Activated CD8-positive, alpha-beta memory T cell treated with anti-CD3 and anti-CD28 coated beads for 4 hours (primary cell): ENCODE data around the gene SSMEM1.
"Not testable (repeated sequence)": the region's sequence is repeated elsewhere in the genome, so short reads cannot be mapped to it uniquely, and the experiment has no call there.

Experiments
- DNase-seq, 2 donors: peaks; one replicate each; pipeline ENCODE4 v3.0.0-alpha.2; 2020; ENCODE audit warnings: low read depth in 2 of 2

SSMEM1 gene

DNA sequence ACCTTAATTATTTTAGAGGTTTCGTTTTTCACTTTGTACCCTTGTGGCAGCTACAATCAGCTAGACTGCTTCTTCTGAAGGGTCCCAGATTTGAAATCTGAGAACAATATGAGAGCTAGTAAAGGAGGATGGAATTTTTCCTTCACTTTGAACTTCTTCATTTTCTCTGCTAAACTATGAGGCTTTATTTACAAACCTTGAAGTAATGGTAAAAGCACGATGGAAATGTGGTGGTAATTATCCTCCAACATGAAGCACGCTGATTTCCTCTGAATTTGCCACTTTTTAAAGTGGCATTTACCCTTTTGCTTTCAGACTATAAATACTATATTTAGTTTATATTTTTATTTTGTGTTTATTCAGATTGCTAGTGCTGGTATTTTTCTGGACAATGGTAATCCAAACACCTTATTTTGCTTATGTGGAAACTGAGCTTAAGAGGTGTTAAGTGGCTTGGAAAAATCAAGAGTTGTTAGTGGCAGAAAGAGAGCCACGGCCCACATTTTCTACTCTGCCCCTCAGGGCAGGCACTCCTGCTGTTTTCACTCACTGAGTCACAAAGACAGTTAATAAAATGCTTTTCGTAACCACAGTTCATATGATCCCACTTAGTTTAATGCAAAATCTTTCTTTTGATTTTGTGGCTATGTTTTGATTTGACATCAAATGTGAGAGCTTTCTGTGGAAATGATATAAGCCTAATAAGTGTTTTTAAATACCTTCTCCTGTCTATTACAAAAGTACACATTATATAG, 2.7 kb downstream of the SSMEM1 start:
- no peak for DNase-seq

DNA sequence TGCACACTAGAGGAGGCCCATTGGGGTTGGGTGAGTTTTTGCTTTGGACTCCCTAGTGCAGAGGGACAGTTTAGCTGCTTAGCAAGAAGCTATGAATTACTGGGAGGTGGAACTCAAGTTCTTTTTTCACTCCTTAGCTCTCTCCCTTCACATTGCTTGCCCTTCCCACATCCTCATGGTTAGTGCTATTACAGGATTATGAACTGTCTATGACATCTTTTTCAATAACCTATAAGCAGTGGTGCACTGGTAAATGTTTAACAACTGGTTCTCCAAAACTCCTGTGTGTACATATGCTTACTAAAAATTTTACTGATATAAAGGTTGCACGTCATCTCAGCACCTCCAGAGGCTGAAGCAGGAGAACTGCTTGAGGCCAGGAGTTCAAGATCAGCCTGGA, 6.2 kb downstream of the SSMEM1 start:
- DNase-seq, result no peak

DNA sequence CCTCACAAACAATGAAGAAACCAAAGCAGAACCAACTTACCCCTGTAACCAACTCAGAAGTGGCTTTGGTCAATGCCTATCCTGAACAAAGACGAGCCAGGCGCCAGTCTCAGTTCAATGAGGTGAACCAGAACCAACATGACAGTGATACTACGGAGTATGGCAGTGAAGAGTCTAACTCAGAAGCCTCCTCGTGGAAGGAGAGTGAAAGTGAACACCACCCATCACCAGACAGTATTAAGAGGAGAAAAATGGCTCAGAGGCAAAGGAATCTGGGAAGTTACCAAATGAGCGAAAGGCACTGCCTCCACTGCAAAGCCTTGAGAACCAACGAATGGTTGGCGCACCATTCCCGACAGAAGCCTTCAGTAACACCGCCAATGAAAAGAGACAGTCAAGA, 8.4 kb downstream of the SSMEM1 start:
- no peak for DNase-seq

DNA sequence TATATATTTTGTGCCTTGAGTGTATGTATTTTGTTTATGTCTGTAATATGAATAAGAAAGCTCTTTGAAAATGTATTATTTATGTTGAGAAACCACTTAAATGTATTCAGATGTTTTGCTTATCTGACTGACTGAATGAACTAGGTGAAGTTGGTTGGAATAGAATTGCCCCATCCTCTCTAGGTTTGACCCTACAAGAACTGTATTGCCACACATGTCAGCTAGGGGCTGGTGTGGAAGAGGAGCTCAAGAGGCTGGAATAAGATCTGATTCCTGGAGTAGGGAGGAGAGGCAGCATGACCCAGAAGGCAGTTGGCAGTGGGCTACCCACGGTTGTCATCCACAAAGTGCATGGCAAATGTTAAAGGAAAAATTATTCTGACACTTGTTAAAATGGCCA, 9.1 kb downstream of the SSMEM1 start:
- DNase-seq, result no peak

DNA sequence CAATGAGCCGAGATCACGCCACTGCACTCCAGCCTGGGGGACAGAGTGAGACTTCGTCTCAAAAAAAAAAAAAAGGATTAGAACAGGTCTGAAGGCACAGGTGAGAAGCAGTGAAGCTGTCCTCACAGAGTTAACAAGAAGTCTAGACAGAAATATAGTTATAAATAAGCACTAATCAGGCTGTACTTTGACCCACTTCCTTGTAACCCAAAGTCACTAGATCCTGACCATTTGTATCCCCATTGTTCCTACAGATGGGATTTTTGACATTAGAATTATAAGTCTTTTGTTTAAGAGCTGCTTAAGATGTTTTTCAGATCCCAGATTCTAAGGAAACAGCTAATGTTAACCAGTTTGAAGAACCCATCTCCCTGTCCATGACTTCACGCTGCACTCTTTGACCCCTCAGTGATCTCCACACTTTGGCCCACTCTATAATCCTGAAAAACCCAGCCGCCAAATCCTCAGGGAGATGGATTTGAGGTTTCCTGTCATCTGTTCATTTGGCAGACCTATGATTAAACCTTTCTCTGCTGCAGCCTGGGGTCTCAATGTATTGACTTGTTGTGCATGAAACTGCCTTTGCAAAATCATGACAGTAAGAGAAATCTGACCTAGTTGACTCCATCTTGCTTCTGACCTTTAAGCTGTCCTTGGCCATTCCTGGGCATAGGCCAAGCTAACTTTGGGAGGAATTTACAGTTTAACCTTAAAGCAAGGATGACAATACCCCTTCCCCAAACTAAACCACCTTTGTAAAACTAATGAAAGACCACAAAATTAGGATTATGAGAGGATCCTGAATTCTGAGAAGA, 11.4 kb downstream of the SSMEM1 start:
- DNase-seq, result no peak

DNA sequence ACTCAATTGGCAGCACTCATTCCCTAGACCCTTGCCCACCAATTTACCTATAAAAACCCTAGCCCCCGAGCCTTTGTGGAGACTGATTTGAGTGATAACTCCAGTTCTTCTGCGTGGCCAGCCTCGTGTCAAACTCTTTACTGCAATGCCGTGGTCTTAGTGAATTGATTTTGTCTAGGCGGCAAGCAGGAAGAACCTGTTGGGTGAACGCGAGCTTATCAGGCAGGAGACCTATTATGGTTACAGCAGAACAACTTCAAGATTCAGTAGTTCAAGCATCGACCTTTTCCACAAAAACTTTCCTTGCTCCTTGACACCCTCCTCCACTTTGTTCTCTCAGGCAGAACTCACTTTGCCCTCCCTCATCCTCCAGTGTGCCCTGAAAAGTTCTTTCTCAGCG, 12.2 kb downstream of the SSMEM1 start:
- DNase-seq, result no peak

DNA sequence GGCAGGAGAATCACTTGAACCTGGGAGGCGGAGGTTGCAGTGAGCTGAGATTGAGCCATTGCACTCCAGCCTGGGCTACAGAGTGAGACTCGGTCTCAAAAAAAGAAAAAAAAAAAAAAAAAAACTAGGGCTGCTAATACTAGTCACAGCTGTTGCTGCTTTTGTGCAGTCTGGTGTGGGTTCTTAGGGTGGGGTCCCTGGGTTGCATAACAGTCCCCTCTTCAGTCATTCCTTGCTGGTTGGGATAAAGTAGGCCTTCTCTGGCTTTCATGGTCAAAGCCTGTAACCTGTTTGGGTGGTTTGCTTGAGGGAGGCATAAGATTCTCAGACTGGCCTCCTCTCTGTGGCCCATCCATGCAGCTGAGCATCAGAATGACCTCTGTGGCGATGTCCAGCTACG, 14.1 kb downstream of the SSMEM1 start:
- no peak for DNase-seq

DNA sequence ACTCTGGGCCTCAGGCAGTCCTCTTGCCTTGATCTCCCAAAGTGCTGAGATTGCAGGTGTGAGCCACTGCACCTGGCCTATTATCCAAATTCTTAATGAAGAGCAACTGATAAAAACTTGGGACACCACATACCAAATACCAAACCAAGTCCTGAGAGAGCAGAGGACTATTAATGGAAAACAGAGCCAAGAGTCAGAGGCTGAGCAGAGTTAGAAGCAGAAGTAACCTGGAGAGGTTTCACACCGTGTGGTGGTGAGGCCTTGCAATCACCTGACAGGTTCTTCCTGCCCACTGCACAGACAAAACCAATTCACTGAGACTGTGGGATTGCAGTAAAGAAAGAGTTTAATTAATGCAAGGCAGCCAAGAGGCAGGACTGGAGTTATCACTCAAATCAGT, 16.0 kb downstream of the SSMEM1 start:
- DNase-seq, result no peak

DNA sequence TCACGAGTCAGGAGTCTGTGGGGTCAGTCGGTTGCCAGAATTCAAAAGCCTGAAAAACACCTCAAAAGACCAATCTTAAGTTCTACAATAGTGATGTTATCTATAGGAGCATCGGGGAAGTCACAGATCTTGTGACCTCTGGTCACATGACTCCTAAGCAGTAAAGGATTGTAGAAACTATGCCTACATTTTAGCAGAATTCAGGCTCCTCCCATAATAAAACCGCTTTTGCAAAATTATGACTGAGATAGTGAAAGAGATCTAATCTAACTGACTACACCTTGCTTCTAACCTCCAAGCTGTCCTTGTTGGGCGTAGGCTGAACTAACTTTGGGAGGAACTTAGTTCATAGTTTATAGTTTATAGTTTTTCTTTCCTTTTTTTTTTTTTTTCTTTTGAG, 16.6 kb downstream of the SSMEM1 start:
- DNase-seq, result no peak

DNA sequence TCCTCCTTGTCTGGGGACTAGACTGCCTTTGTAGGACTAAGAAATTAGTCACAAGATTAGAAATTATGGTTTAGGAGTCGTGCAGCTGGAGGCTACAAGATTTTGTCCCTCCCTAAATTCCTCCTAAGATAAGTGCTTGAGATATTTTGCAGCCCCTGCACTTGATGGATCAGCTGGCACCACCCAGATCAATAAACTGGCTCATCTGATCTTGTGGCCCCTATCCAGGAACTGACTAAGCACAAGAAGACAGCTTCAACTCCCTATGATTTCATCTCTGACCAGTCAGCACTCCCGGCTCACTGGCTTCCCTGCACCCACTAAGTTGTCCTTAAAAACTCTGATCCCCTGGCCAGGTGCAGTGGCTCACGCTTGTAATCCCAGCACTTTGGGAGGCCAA, 17.3 kb downstream of the SSMEM1 start:
- not testable (repeated sequence) for DNase-seq

DNA sequence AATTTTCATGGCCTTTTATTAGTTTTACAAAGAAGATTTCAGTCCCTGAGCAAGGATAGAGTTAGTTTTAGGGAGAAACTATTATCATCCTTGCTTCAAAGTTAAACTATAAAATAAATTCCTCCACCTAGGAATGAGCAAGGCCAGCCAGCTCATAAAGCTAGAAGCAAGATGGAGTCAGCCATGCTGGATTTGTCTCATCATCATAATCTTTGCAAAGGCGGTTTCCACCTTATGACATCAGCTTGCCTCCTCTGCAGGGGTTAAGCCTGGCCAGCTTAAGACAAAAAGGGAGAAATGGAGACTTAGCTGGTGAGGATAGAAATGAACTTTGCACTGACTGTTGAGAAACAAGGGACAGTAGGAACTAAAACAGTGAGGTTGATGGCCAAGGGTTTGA, 18.7 kb downstream of the SSMEM1 start:
- DNase-seq, result no peak

DNA sequence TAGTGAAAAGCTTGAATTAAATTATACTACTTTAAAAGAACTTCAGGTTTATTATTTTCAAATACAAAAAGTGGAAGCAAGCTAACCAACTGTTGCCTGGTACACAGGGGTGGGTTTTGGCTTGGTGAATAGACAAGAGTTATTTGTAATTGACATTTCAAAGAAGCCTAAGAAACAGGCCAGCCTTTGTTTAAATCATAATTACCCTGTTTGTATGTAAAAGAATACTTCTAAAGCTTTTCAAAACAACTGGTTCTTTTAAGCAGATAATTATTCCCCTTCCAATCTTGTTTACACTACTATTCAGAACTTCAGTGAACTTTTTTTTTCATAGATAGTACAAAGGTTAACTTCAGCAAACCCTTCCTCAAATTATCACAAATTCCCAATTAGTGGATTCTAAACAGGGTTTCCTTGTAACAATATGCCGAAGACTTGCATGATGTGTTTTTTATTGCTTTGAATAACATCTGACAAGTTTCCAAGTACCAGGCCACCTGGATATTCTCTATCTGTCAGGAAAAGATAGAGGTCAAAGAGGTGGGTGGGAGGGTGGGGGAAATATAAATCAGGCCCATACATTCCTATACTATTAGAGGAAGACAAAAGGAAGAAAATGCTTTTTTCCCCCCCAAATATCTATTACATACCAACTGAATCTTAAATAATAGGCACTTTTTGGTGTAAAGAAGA, 20.4 kb downstream of the SSMEM1 start:
- DNase-seq, result no peak

DNA sequence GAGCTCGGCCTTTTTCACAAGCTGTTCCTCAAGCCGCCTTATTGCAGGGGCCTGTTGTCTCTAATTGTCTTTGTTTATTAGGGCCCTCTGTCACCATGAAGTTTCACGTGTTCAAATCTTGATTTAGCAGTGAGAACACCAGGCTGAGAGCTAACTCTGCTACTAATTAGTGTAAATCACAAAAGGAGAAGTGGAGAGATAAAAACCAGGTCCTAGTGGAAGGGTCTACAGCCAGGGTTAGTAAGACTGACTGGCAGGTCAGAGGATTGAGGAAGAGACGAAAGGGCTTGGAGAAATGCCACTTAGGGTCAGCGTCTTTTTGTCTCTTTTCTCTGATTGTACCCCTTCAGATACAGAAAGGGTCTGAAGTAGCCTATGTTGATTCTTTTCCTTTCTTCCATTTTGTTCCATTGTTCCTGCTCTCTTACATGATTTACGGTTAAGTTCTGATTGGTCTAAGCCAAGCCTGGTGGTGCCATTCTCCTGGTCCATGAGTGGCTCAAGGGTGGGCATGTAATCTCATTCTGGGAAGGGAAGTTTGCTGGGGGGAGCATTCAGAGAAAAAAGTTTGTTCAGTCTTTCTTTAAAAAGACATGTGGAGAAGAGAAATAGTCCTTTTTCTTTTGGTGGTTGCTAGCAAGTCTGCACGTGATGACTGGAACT, 21.3 kb downstream of the SSMEM1 start:
- DNase-seq, result no peak

DNA sequence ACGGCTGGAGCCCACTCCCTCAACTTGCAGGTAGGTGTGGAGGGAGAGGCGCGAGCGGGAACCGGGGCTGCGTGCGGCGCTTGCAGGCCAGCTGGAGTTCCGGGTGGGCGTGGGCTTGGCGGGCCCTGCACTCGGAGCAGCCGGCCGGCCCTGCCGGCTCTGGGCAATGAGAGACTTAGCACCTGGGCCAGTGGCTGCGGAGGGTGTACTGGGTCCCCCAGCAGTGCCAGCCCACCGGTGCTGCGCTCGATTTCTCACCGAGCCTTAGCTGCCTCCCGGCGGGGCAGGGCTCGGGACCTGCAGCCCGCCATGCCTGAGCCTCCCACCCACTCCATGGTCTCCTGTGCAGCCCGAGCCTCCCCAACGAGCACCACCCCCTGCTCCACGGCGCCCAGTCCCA, 22.3 kb downstream of the SSMEM1 start:
- not testable (repeated sequence) for DNase-seq

DNA sequence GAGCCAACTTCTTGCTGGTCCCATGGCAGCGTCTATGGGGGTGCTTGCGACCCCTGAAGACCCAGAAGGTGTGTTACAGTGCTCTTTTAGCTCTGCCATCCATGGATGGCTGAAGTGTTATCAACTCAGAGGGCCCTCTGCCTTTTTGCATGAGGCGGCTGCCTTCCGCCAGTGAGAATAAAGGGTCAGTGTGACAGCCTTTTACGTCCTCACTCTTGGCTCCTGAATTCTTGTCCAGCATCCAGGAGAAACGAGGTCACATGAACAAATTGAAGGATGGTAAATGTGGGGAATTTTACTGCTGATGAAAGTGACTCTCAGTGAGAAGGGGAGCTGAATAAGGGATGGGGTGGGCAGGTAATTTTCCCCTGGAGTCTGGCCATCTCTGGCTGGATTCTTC, 24.1 kb downstream of the SSMEM1 start:
- no peak for DNase-seq

DNA sequence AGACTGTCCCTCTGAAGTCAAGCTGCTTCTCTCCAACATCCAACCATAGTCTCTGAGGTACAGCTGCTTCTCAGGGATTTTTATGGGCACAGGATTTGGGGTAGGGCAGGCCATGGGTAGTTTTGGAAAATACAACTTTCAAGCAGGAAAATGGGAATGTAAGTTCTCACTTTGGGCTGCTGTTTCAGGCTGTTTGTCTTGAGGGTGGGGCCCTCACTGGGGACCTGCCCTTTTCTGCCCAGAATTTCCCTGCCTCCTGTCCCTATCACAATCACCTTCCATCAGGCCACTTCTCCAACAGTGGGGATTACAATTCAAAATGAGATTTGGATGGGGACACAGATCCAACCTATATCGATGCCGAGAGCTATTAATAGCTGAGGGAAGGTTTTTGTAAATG, 24.5 kb downstream of the SSMEM1 start:
- no peak for DNase-seq

DNA sequence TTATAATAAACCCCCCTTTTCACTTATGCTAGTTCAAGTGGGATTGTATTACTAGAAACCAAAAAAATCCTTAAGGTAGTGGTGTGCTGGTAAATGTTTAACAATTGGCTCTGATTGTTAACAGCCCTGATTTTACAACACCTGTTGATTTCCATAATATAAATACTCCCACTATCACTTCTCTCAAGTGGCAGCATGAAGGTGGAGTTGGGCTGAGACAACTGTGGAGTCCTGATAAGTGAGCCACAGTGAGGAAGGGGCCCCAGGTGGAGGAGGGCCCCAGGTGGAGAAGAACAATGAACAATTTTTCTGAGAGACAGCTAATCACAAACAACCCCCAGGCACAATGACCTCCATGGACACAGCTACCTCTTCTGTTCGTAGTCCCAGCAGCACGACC, 26.4 kb downstream of the SSMEM1 start:
- DNase-seq, result no peak

DNA sequence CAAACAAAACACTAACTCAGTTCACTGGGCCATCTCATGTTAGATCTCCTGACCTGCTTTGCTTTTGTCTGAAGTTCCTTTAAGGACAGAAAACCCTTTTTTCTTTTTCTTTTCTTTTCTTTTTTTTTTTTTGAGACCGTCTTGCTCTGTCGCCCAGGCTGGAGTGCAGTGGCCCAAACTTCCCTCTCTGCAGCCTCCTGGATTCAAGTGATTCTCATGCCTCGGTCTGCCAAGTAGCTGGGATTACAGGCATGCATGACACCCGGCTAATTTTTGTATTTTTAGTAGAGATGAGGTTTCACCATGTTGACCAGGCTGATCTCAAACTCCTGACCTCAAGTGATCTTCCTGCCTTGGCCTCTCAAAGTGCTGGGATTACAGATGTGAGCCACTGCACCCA, 28.7 kb downstream of the SSMEM1 start:
- not testable (repeated sequence) for DNase-seq

DNA sequence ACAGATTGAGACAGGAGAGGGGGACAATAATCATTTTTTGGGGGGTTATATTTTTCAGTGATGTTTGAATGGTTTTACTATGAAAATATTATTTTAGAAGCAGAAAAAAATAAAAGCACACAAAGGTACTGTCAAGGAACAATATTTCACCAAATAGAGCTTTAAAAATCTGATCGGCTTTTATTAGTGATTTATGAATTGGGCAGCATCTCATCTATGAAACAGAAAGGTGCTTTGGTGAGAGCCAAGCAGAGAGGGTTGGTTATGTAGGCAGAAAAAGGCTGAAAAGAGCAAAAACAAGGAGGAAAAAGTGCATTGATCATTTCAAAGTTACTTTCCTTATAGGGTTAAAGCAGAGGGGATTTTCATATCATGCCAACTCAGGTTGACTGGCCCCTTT, 32.6 kb downstream of the SSMEM1 start:
- no peak for DNase-seq

DNA sequence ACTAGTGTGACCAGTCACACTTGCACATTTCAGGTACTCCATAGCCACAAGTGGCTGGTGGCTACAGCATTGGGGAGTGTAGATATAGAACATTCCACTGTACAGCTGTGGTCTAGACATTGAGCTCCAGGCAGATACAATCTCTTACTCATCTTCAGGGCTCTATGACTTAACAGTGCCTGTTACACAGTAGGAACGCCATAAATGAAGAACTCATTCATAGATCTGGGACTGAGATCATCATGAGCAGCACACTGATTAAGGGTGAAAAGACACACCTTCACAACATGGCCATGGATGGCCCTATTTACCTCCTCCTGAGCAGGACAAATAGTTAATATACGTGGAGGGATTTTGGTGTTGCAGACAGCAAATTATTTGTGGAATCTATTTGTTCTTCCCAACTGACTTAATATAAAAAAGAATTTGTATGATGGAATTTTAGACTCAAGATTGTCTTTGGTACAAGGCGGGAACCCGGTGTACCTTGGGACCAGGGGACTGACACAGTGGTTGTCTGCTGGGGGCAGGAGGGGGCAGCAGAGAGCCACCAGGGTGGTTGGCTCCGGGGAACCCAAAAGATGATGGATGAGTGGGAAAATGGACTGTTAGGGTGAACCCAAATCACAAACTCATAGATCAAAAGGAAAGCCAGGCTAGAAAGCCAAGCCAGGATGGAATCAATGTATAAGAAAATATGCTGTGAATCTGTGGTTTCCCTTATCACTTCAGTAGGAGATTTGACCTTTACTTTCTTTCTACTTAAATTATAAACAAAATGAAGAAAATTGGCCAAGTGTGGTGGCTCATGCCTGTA, 34.7 kb downstream of the SSMEM1 start:
- peak; percentile 27 to 30 for DNase-seq

DNA sequence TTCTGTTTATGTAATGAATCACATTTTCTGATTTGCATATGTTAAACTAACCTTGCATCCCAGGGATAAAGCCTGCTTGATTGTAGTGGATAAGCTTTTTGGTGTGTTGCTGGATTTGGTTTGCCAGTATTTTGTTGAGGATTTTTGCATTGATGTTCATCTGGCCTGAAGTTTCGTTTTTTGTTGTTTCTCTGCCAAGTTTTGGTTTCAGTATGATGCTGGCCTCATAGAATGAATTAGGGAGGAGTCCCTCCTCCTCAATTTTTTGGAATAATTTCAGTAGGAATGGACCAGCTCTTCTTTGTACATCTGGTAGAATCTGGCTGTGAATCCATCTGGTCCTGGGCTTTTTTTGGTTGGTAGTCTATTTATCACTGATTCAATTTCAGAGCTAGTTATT, 35.8 kb downstream of the SSMEM1 start:
- DNase-seq, result not testable (repeated sequence)
